HG03060 (cell line): ENCODE results near the gene KRTAP4-1.
"Not testable (repeated sequence)": the region's sequence is repeated elsewhere in the genome, so short reads cannot be mapped to it uniquely, and the experiment has no call there.

ENCODE experiments used
- ATAC-seq: cut with Tn5 transposase; IDR thresholded peaks from one replicate; pipeline ENCODE4 v1.9.1; 2021; ENCODE audit warnings: low read depth, moderate number of reproducible peaks; ENCODE audit not compliant: unreplicated experiment

Gene KRTAP4-1

GRCh38 chr17:41184480-41184961 lies at the start of gene KRTAP4-1:
Gene KRTAP4-1 (minus strand): TSS chr17:41184911. CDS start chr17:41184854, 57 bp downstream.
- ATAC-seq, result no peak

GRCh38 chr17:41232399-41233105 lies 47.8 kb upstream of the KRTAP4-1 start, which contains the start of gene KRTAP9-3:
Gene KRTAP9-3 (plus strand): TSS chr17:41232449. CDS start chr17:41232502, 53 bp downstream.
- ATAC-seq, result not testable (repeated sequence)

- no peak for ATAC-seq
Measured at GRCh38 chr17:41231731-41232130, 47.0 kb upstream of the KRTAP4-1 start.

- ATAC-seq, result no peak
Measured at GRCh38 chr17:41230094-41230493, 45.4 kb upstream of the KRTAP4-1 start.

GRCh38 chr17:41226598-41227095 lies 41.9 kb upstream of the KRTAP4-1 start, which contains the start of gene KRTAP9-2:
Gene KRTAP9-2 (plus strand): TSS chr17:41226648. CDS start chr17:41226655, 7 bp downstream.
- ATAC-seq, result not testable (repeated sequence)

- no peak for ATAC-seq
Measured at GRCh38 chr17:41226051-41226450, 41.3 kb upstream of the KRTAP4-1 start.

GRCh38 chr17:41223821-41224220 lies 39.1 kb upstream of the KRTAP4-1 start:
- no peak for ATAC-seq

GRCh38 chr17:41215681-41216080 lies 31.0 kb upstream of the KRTAP4-1 start:
- ATAC-seq, result no peak

GRCh38 chr17:41212524-41213169 lies 27.9 kb upstream of the KRTAP4-1 start:
- ATAC-seq, result no peak

GRCh38 chr17:41211845-41212466 lies 27.2 kb upstream of the KRTAP4-1 start:
- no peak for ATAC-seq

- no peak for ATAC-seq
Measured at GRCh38 chr17:41199421-41200078, 14.8 kb upstream of the KRTAP4-1 start.

GRCh38 chr17:41196068-41196467 lies 11.4 kb upstream of the KRTAP4-1 start:
- ATAC-seq, result no peak

- no peak for ATAC-seq
Measured at GRCh38 chr17:41190328-41190727, 5.6 kb upstream of the KRTAP4-1 start.

- ATAC-seq, result not testable (repeated sequence)
Measured at GRCh38 chr17:41189837-41190318, 5.2 kb upstream of the KRTAP4-1 start, which contains the start of gene KRTAP9-1. Gene KRTAP9-1 (plus strand): TSS chr17:41189887. CDS start chr17:41189887, 0 bp downstream.

- ATAC-seq, result no peak
Measured at GRCh38 chr17:41186872-41187271, 2.2 kb upstream of the KRTAP4-1 start.

- no peak for ATAC-seq
Measured at GRCh38 chr17:41185001-41185400, 290 bp upstream of the KRTAP4-1 start.

- no peak for ATAC-seq
Measured at GRCh38 chr17:41178843-41179616, 5.7 kb downstream of the KRTAP4-1 start.

GRCh38 chr17:41178341-41178740 lies 6.4 kb downstream of the KRTAP4-1 start:
- no peak for ATAC-seq

GRCh38 chr17:41177727-41178271 lies 6.9 kb downstream of the KRTAP4-1 start, which contains the start of gene KRTAP4-2:
Gene KRTAP4-2 (minus strand): TSS chr17:41178221. CDS start chr17:41178164, 57 bp downstream.
- no peak for ATAC-seq
